NT2/D1 (cell line): ENCODE results near the gene SORCS3.

Source experiments
- SUZ12 ChIP-seq: IDR thresholded peaks from 2 replicates; pipeline ENCODE4 v1.6.1; 2011; ENCODE audit not compliant: insufficient read length, insufficient read depth; ENCODE audit errors: extremely low read depth
- YY1 ChIP-seq: IDR thresholded peaks from 2 replicates; pipeline ENCODE4 v1.6.1; 2011; ENCODE audit not compliant: insufficient read length, insufficient read depth
- ZNF274 ChIP-seq: IDR thresholded peaks from 2 replicates; pipeline ENCODE4 v1.6.1; 2011; ENCODE audit warnings: mild to moderate bottlenecking, low read depth, low read length

DNA sequence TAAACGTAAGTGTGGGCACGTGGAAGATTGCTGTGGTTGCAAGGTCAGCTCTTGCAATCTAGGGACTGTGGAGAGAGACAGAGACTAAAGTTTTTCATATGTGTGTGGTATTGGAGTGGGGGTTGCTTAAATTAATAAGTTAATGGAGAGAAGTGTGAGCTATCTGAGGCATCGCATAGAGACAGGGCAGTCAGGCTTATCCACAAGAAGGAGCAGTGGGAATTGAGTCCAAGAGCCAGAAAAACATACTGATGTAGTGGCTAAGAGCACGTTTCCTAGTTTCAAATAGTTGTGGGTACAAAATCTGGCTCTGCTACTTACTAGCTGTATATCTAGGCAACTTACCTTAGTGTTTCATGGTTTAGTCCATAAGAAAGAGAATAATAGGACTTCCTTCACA lies 65.8 kb downstream of the SORCS3 start:
- TF ChIP-seq YY1 (no peak), SUZ12 (no peak), ZNF274 (no peak)
